OCI-LY1 (cell line): Measurements from ENCODE around the gene SLC27A5.

Source experiments
- EZH2 ChIP-seq: fragments of 200-600 bp; sonication (generic), shearing (Covaris generic); IDR thresholded peaks from 2 replicates; pipeline ENCODE4 v1.8.0; 2017; ENCODE audit warnings: borderline replicate concordance, mixed run types, mild to moderate bottlenecking, antibody characterized with exemption, low read length, moderate library complexity, mixed read lengths
- TF ChIP-seq, protein P1 (sequence below): fragments of 200-600 bp; sonication (generic), shearing (Covaris generic); IDR thresholded peaks from 2 replicates; pipeline ENCODE4 v1.5.1; 2017; ENCODE audit warnings: mild to moderate bottlenecking, antibody characterized with exemption, low read length, moderate library complexity, mixed read lengths

DNA sequence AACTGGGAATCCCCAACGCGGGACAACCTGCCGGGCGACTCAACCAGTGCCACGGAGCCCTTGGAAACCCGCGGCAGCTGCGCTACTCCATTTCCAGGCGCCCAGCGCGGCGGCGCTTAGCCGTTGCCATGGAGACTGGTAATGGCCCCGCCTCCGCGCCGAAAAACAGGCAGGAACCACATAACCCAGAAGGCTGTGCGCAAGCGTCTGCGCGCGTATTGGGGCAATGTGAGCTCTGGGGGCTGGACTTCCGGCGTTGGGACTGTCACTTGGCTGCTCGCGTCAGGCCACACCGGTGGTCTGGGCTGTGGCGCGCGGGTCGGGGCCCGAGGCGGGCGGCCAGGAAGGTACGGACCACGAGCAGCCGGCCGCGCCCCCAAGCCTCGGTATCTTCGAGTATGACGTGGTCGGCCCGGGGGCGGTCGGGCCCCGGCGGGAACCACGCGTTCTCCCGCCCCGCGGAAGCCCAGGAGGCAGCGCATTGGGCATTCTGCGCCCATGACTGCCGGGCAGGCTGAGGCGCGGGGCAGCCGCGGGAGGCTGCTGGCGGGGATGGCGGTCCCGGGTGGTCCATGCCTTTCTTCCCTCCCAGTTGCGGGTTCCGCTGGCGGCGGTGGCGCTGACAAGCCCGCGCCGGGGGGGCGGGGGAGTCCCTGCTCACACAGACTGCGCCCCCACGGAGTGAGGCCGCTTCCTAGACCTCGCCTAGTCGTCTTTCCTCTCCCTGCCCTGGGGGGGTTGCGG lies 60.3 kb downstream of the SLC27A5 start, which contains the start of gene ZNF324B:
- TF ChIP-seq EZH2: no peak
- TF ChIP-seq, protein P1, sequence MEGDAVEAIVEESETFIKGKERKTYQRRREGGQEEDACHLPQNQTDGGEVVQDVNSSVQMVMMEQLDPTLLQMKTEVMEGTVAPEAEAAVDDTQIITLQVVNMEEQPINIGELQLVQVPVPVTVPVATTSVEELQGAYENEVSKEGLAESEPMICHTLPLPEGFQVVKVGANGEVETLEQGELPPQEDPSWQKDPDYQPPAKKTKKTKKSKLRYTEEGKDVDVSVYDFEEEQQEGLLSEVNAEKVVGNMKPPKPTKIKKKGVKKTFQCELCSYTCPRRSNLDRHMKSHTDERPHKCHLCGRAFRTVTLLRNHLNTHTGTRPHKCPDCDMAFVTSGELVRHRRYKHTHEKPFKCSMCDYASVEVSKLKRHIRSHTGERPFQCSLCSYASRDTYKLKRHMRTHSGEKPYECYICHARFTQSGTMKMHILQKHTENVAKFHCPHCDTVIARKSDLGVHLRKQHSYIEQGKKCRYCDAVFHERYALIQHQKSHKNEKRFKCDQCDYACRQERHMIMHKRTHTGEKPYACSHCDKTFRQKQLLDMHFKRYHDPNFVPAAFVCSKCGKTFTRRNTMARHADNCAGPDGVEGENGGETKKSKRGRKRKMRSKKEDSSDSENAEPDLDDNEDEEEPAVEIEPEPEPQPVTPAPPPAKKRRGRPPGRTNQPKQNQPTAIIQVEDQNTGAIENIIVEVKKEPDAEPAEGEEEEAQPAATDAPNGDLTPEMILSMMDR: no peak; the same call in 1 of the 2 replicates
